ENCODE data around the gene MED27.
"Not testable (repeated sequence)": the region's sequence is repeated elsewhere in the genome, so short reads cannot be mapped to it uniquely, and the experiment has no call there.

MED27 gene

GRCh38 chr9:132075853-132076252 lies 3.8 kb downstream of the MED27 start:
- no peak for DNase-seq (ENCODE audit: low read depth)

GRCh38 chr9:132074736-132075135 lies 4.9 kb downstream of the MED27 start:
- no peak for DNase-seq (ENCODE audit: low read depth)

- DNase-seq (ENCODE audit: low read depth): no peak
These were observed 7.7 kb downstream of the MED27 start for GRCh38 chr9:132071847-132072507.

GRCh38 chr9:132069046-132069898 lies 10.4 kb downstream of the MED27 start:
- no peak for DNase-seq (ENCODE audit: low read depth)

GRCh38 chr9:132068605-132069004 lies 11.1 kb downstream of the MED27 start:
- no peak for DNase-seq (ENCODE audit: low read depth)

GRCh38 chr9:132066511-132066910 lies 13.2 kb downstream of the MED27 start:
- no peak for DNase-seq (ENCODE audit: low read depth)

- DNase-seq (ENCODE audit: low read depth): no peak
These were observed 13.6 kb downstream of the MED27 start for GRCh38 chr9:132066057-132066456.

- no peak for DNase-seq (ENCODE audit: low read depth)
These were observed 16.4 kb downstream of the MED27 start for GRCh38 chr9:132063281-132063680.

GRCh38 chr9:132062806-132063205 lies 16.9 kb downstream of the MED27 start:
- DNase-seq (ENCODE audit: low read depth): no peak

GRCh38 chr9:132061526-132061925 lies 18.1 kb downstream of the MED27 start:
- DNase-seq (ENCODE audit: low read depth): no peak

- no peak for DNase-seq (ENCODE audit: low read depth)
These were observed 20.3 kb downstream of the MED27 start for GRCh38 chr9:132059361-132059760.

- not testable (repeated sequence) for DNase-seq (ENCODE audit: low read depth)
These were observed 21.4 kb downstream of the MED27 start for GRCh38 chr9:132058226-132058625.

GRCh38 chr9:132056717-132057560 lies 22.7 kb downstream of the MED27 start:
- no peak for DNase-seq (ENCODE audit: low read depth)

- no peak for DNase-seq (ENCODE audit: low read depth)
These were observed 23.9 kb downstream of the MED27 start for GRCh38 chr9:132055756-132056155.

GRCh38 chr9:132054024-132054423 lies 25.6 kb downstream of the MED27 start:
- DNase-seq (ENCODE audit: low read depth): no peak

- DNase-seq (ENCODE audit: low read depth): no peak
These were observed 29.8 kb downstream of the MED27 start for GRCh38 chr9:132049900-132050299.

GRCh38 chr9:132049323-132049882 lies 30.3 kb downstream of the MED27 start:
- no peak for DNase-seq (ENCODE audit: low read depth)

GRCh38 chr9:132048201-132048600 lies 31.5 kb downstream of the MED27 start:
- no peak for DNase-seq (ENCODE audit: low read depth)

GRCh38 chr9:132046456-132046855 lies 33.2 kb downstream of the MED27 start:
- DNase-seq (ENCODE audit: low read depth): no peak

- no peak for DNase-seq (ENCODE audit: low read depth)
These were observed 35.3 kb downstream of the MED27 start for GRCh38 chr9:132044176-132044875.

GRCh38 chr9:132043708-132044107 lies 36.0 kb downstream of the MED27 start:
- DNase-seq (ENCODE audit: low read depth): no peak

GRCh38 chr9:132042324-132042723 lies 37.3 kb downstream of the MED27 start:
- no peak for DNase-seq (ENCODE audit: low read depth)

Data from activated T-helper 1 cell treated with Interleukin-2 at 50 U/mL for 16 hours (primary cell).